ENCODE results near the gene YTHDF2. TPM values are rescaled to one million over a fixed set of nuclear protein-coding genes. Genes with fewer than 3 reads are reported as not detected.

Gene YTHDF2
- total and polyA plus RNA-seq, 9 of the 15 experiments (the other 6 are each of a cell fraction or from before 2014, with no cell fraction given), result 41.0 to 111 (median 83.3) TPM

DNA sequence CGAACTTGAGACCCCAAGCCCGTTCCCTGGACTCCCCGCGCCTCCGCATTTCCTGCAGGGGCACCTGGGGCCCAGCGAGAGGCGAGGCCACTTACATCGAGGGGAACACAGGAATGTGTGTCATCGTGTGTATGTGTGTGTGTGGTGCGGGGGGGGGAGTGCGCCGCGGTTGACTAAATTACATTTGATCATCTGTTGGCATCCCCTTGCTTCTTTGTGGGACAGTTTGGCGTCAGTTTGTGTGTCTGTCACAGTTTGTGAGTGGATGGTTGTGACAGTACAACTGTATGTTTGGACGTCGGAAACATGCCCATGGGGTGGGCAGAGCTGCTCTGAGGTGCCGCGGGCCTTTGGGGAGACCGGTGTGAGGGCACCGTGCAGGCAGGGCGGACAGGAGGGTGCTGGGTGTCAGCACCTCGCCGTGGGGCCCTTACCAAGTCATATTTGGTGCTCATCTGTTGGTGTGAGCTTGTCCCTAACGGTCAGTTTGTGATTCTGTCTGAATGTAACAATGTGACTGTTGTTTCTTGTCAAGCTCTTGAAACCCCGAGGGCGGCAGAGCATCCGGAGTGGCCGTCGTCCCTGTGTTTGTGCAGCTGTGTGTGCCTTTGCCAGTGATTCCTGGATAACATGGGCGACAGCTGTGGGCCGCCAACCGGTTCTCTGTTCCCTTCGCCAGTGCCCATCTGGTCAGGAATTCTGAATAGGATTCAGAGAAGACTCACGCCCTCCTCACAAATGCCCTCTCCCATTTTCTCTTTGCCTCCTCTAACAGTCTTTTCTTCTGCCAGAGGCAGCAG is 76.1 kb downstream of the YTHDF2 start:
- CTCF ChIA-PET (ENCODE audit: low intra/inter-chr PET ratio), result no interaction called here
- no peak for ATAC-seq
- no peak for FAIRE-seq
- no peak overlapping the region for H2AFZ ChIP-seq (ENCODE audit: low read depth, low read length)
- DNase-seq (ENCODE audit: extremely low read depth in 1 of 4, low spot score in 3 of 4), result no peak
- in situ Hi-C loops (cut with MboI), result no loop called here
- peaks cover 26% of the 10 kb centered on the region for H4K20me1 ChIP-seq (replicated peaks; ENCODE audit: control insufficient read depth, insufficient read depth, low read length)
- no peaks in the 10 kb centered on the region for H3K9me1 ChIP-seq (ENCODE audit: control insufficient read depth, insufficient read depth, low read length)
- H3K9me3 ChIP-seq (replicated peaks; ENCODE audit: control insufficient read depth, insufficient read depth, low read depth, low read length), result no peaks in the 10 kb centered on the region
- TF ChIP-seq RBM34 (IDR thresholded peaks at IDR 0.05; ENCODE audit: borderline replicate concordance, insufficient read depth, low read length), result no peak
- TF ChIP-seq GABPA (tag; conservative IDR thresholded peaks at IDR 0.05; ENCODE audit: low read depth), result no peak
- TF ChIP-seq ATF7 (IDR thresholded peaks at IDR 0.05), result no peak
- no peak for TF ChIP-seq ELF4 (CRISPR knock-in tag; IDR thresholded peaks at IDR 0.05)
- no peak for TF ChIP-seq HMG20B (CRISPR knock-in tag; IDR thresholded peaks at IDR 0.05)
- no peak for TF ChIP-seq MAZ (CRISPR knock-in tag; conservative IDR thresholded peaks at IDR 0.05 in 1 of 2, IDR thresholded peaks at IDR 0.05 in 1 of 2)
- no peak for TF ChIP-seq KLF10 (CRISPR knock-in tag; IDR thresholded peaks at IDR 0.05)
- TF ChIP-seq, protein P1, sequence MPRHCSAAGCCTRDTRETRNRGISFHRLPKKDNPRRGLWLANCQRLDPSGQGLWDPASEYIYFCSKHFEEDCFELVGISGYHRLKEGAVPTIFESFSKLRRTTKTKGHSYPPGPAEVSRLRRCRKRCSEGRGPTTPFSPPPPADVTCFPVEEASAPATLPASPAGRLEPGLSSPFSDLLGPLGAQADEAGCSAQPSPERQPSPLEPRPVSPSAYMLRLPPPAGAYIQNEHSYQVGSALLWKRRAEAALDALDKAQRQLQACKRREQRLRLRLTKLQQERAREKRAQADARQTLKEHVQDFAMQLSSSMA (CRISPR knock-in tag; IDR thresholded peaks at IDR 0.05), result no peak
- no peak for TF ChIP-seq GATA2 (CRISPR knock-in tag; IDR thresholded peaks at IDR 0.05)
- TF ChIP-seq, protein P2, sequence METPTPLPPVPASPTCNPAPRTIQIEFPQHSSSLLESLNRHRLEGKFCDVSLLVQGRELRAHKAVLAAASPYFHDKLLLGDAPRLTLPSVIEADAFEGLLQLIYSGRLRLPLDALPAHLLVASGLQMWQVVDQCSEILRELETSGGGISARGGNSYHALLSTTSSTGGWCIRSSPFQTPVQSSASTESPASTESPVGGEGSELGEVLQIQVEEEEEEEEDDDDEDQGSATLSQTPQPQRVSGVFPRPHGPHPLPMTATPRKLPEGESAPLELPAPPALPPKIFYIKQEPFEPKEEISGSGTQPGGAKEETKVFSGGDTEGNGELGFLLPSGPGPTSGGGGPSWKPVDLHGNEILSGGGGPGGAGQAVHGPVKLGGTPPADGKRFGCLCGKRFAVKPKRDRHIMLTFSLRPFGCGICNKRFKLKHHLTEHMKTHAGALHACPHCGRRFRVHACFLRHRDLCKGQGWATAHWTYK (CRISPR knock-in tag; IDR thresholded peaks at IDR 0.05), result no peak
- no peak for TF ChIP-seq SIRT6 (IDR thresholded peaks at IDR 0.05; ENCODE audit: low read depth, low read length)
- no peak overlapping the region for H3K4me3 ChIP-seq
- no peaks in the 10 kb centered on the region for H3K36me3 ChIP-seq (ENCODE audit: control insufficient read depth, insufficient read depth, low read length)
- BruUV-seq (replicated peaks), result no TSS peak
- H3K79me2 ChIP-seq (ENCODE audit: control insufficient read depth, insufficient read depth, low read length), result no peaks in the 10 kb centered on the region
- intact Hi-C loops (cut with micrococcal nuclease), result no loop called here
- no peak overlapping the region for H3K9ac ChIP-seq (ENCODE audit: insufficient read depth in 1 of 2, low read depth in 2 of 2, low read length in 2 of 2)
- H3K4me2 ChIP-seq (ENCODE audit: insufficient read depth, low read length), result no peak overlapping the region
- peaks cover 61 to 77% of the 10 kb centered on the region in 2 experiments for H3K27me3 ChIP-seq (ENCODE audit: control insufficient read depth in 2 of 2, insufficient read depth in 2 of 2, low read length in 2 of 2)
- 24% methylated on average over 30 of the region's 34 CpGs for WGBS (ENCODE audit: insufficient coverage, low coverage, missing lambda C conversion rate)
- POLR2A ChIA-PET, result interaction anchor here (0.6 to 1.4 kb wide), 5 partner anchors 8 to 621 kb away, joined by 3 to 5 read pairs (median 3); no protein-coding TSS in a partner anchor
- H3K27ac ChIP-seq (ENCODE audit: extremely low read depth, low read depth, low read length), result no peak overlapping the region
- peaks cover 0 to 21% of the 10 kb centered on the region in 2 experiments; a peak in 2 of 5 replicates for H3K4me1 ChIP-seq (replicated peaks in 1 of 2; ENCODE audit: control insufficient read depth in 2 of 2, insufficient read depth in 2 of 2, low read length in 2 of 2)
